ENCODE data around the gene CNKSR3. TPM values are rescaled to one million over a fixed set of nuclear protein-coding genes. Genes with fewer than 3 reads are reported as not detected.

Gene CNKSR3
- total RNA-seq, 1 donor from 2014 or later = 8.8 TPM

- no peaks in the 10 kb centered on the region for H3K36me3 ChIP-seq
- H2AFZ ChIP-seq (replicated peaks) = no peak overlapping the region
- TF ChIP-seq CTCF (IDR thresholded peaks at IDR 0.05) = no peak
- DNase-seq (ENCODE audit: low spot score) = no peak
- H3K4me2 ChIP-seq = no peak overlapping the region
- no peak overlapping the region for H3K9ac ChIP-seq
- Mint-ChIP-seq H3K4me3 (no peak overlapping the region), H3K27me3 (ENCODE audit: insufficient read depth, low read depth) (no peaks in the 10 kb centered on the region), H3K27ac (peak overlapping the region; percentile 65), H3K36me3 (peaks cover 14% of the 10 kb centered on the region), H3K4me1 (peaks cover 14% of the 10 kb centered on the region), H3K9me3 (no peaks in the 10 kb centered on the region)
- H3K27me3 ChIP-seq = no peaks in the 10 kb centered on the region
- no peaks in the 10 kb centered on the region for H3K79me2 ChIP-seq (ENCODE audit: low read depth)
- no peaks in the 10 kb centered on the region for H3K4me1 ChIP-seq
- no peaks in the 10 kb centered on the region for H3K9me3 ChIP-seq (ENCODE audit: low read depth)
- H3K27ac ChIP-seq = no peak overlapping the region
- H3K4me3 ChIP-seq = no peak overlapping the region
- no peaks in the 10 kb centered on the region for H4K20me1 ChIP-seq (ENCODE audit: low read depth)
- no peaks in the 10 kb centered on the region for H3F3A ChIP-seq (ENCODE audit: low read depth)
Measured at GRCh38 chr6:154406869-154407268, 103.6 kb downstream of the CNKSR3 start.

- Histone ChIP-seq H3K9me3 (ENCODE audit: low read depth) (no peaks in the 10 kb centered on the region), H4K20me1 (ENCODE audit: low read depth) (no peaks in the 10 kb centered on the region), H3K4me1 (no peaks in the 10 kb centered on the region), H3K9ac (no peak overlapping the region), H3K36me3 (no peaks in the 10 kb centered on the region), H3K4me2 (no peak overlapping the region), H3K27me3 (no peaks in the 10 kb centered on the region), H3K4me3 (no peak overlapping the region), H3K79me2 (ENCODE audit: low read depth) (no peaks in the 10 kb centered on the region), H3F3A (ENCODE audit: low read depth) (no peaks in the 10 kb centered on the region), H2AFZ (replicated peaks) (no peak overlapping the region), H3K27ac (no peak overlapping the region)
- Mint-ChIP-seq H3K9me3 (no peaks in the 10 kb centered on the region), H3K27me3 (ENCODE audit: insufficient read depth, low read depth) (no peaks in the 10 kb centered on the region), H3K36me3 (peaks cover 18% of the 10 kb centered on the region), H3K4me3 (no peak overlapping the region), H3K4me1 (peaks cover 11% of the 10 kb centered on the region), H3K27ac (no peak overlapping the region)
- no peak for DNase-seq (ENCODE audit: low spot score)
- TF ChIP-seq EZH2 (IDR thresholded peaks at IDR 0.05) = no peak
- TF ChIP-seq CTCF (IDR thresholded peaks at IDR 0.05) = no peak
- no peak for TF ChIP-seq EZH2phosphoT487 (IDR thresholded peaks at IDR 0.05)
Measured at GRCh38 chr6:154406301-154406700, 104.2 kb downstream of the CNKSR3 start.

GRCh38 chr6:154404791-154405400 is 105.6 kb downstream of the CNKSR3 start:
- Mint-ChIP-seq H3K4me1 (no peaks in the 10 kb centered on the region), H3K27me3 (ENCODE audit: insufficient read depth, low read depth) (no peaks in the 10 kb centered on the region), H3K9me3 (no peaks in the 10 kb centered on the region), H3K27ac (no peak overlapping the region), H3K4me3 (no peak overlapping the region), H3K36me3 (peaks cover 16% of the 10 kb centered on the region)
- Histone ChIP-seq H3K9me3 (ENCODE audit: low read depth) (no peaks in the 10 kb centered on the region), H4K20me1 (ENCODE audit: low read depth) (no peaks in the 10 kb centered on the region), H3K27me3 (no peaks in the 10 kb centered on the region), H3K36me3 (no peaks in the 10 kb centered on the region), H3K27ac (no peak overlapping the region), H3K4me3 (no peak overlapping the region), H3K4me2 (no peak overlapping the region), H3F3A (ENCODE audit: low read depth) (no peaks in the 10 kb centered on the region), H3K79me2 (ENCODE audit: low read depth) (no peaks in the 10 kb centered on the region), H3K9ac (no peak overlapping the region), H3K4me1 (no peaks in the 10 kb centered on the region), H2AFZ (replicated peaks) (no peak overlapping the region)
- no peak for TF ChIP-seq EZH2phosphoT487 (IDR thresholded peaks at IDR 0.05)
- no peak for DNase-seq (ENCODE audit: low spot score)

GRCh38 chr6:154403788-154404187 is 106.7 kb downstream of the CNKSR3 start:
- Histone ChIP-seq H3K4me3 (no peak overlapping the region), H3K79me2 (ENCODE audit: low read depth) (no peaks in the 10 kb centered on the region), H3K4me1 (no peaks in the 10 kb centered on the region), H4K20me1 (ENCODE audit: low read depth) (no peaks in the 10 kb centered on the region), H3K9ac (no peak overlapping the region), H3K9me3 (ENCODE audit: low read depth) (no peaks in the 10 kb centered on the region), H3K4me2 (no peak overlapping the region), H3K27me3 (no peaks in the 10 kb centered on the region), H3F3A (ENCODE audit: low read depth) (no peaks in the 10 kb centered on the region), H2AFZ (replicated peaks) (no peak overlapping the region), H3K27ac (no peak overlapping the region), H3K36me3 (no peaks in the 10 kb centered on the region)
- Mint-ChIP-seq H3K36me3 (peaks cover 16% of the 10 kb centered on the region), H3K9me3 (no peaks in the 10 kb centered on the region), H3K27ac (no peak overlapping the region), H3K4me3 (no peak overlapping the region), H3K27me3 (ENCODE audit: insufficient read depth, low read depth) (no peaks in the 10 kb centered on the region), H3K4me1 (no peaks in the 10 kb centered on the region)
- TF ChIP-seq CTCF (IDR thresholded peaks at IDR 0.05) = no peak
- TF ChIP-seq EZH2phosphoT487 (IDR thresholded peaks at IDR 0.05) = no peak
- no peak for TF ChIP-seq EZH2 (IDR thresholded peaks at IDR 0.05)
- no peak for DNase-seq (ENCODE audit: low spot score)
